ENCODE data around the gene HRH2. TPM values are rescaled to one million over a fixed set of nuclear protein-coding genes. Genes with fewer than 3 reads are reported as not detected.

HRH2 gene
- total RNA-seq, 1 experiment from 2014 or later: 3.3 TPM

DNA sequence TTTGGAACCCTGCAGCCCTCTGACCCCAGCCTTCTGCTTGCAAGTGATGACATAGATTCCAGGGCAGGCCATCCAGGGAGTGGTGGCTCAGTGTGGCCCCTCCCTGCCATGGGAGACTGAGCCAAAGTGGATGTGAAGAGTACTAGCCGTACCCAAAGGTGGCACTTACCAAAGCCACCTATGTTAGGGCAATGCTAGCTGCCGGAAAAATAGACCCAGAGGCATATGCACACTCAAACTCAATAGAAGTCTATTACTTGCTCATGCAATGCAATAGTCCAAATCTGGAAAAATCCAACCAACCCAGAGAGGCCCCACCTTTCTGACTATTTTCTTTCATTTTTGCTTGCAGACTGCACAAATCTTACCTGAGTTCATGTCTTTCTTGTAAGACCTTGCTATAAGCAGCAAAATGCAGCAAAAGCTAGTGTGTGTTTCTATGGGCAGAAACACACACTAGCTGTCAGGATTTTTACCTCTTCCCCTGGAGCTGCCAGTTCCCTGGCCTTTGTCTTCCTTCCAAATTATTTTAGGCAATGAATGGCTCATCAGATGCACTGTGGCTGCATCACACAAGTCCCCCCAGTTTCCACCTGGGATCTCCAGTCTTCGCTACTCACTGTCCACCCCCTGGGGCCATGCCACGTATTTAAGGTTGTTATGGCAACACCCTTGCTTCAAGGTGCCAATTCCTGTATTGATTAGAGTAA, 74.0 kb downstream of the HRH2 start:
- H4K91ac ChIP-seq (ENCODE audit: insufficient read length, low read depth, low read length): no peak overlapping the region
- Mint-ChIP-seq H3K4me3 (no peak overlapping the region; a peak in 1 of 5 replicates), H3K27ac (peak overlapping the region in 1 of 3 experiments; percentile 34; a peak in 2 of 7 replicates), H3K27me3 (ENCODE audit: low read depth) (peaks cover 24% of the 10 kb centered on the region), H3K4me1 (peaks cover 21 to 34% of the 10 kb centered on the region in 2 experiments), H3K9me3 (peaks cover 2 to 12% of the 10 kb centered on the region in 2 experiments; a peak in 4 of 5 replicates), H3K36me3 (ENCODE audit: insufficient read depth in 1 of 3, low read depth in 3 of 3) (peaks cover 0 to 4% (median 0%) of the 10 kb centered on the region in 3 experiments; a peak in 4 of 7 replicates)
- WGBS (ENCODE audit: extremely low coverage, insufficient read length, low lambda C conversion rate): no CpG with 5 or more reads among the region's 4 CpGs
- H2AFZ ChIP-seq (ENCODE audit: low read length): no peak overlapping the region
- no peaks in the 10 kb centered on the region for H3K4me1 ChIP-seq (ENCODE audit: insufficient read depth, low read length)
- no peak overlapping the region for H3T11ph ChIP-seq (ENCODE audit: low read length)
- no peak overlapping the region for H4K5ac ChIP-seq (ENCODE audit: insufficient read length, low read depth, low read length)
- no peaks in the 10 kb centered on the region for H3K27me3 ChIP-seq (ENCODE audit: insufficient read depth, low read length)
- H3K18ac ChIP-seq (ENCODE audit: insufficient read length, low read depth, low read length): no peak overlapping the region
- no peak overlapping the region for H2BK5ac ChIP-seq (ENCODE audit: insufficient read length, low read length)
- H4K8ac ChIP-seq (replicated peaks; ENCODE audit: insufficient read length, low read depth, low read length): no peak overlapping the region
- H4K20me1 ChIP-seq (ENCODE audit: control insufficient read depth, insufficient read depth, insufficient read length): no peaks in the 10 kb centered on the region
- no peak overlapping the region for H3K56ac ChIP-seq (ENCODE audit: insufficient read length, low read depth, low read length)
- H2BK15ac ChIP-seq (ENCODE audit: low read depth, low read length): no peak overlapping the region
- H3K23ac ChIP-seq (ENCODE audit: insufficient read length, low read depth, low read length): no peak overlapping the region
- H2AK5ac ChIP-seq (ENCODE audit: insufficient read length, low read length): no peak overlapping the region
- no peak overlapping the region for H3K27ac ChIP-seq (ENCODE audit: insufficient read length, low read depth, low read length)
- no peak overlapping the region for H2BK120ac ChIP-seq (ENCODE audit: low read depth, low read length, poor library complexity, severe bottlenecking)
- DNase-seq: no peak
- no peaks in the 10 kb centered on the region for H3K9me3 ChIP-seq (ENCODE audit: control insufficient read depth, low read depth, low read length)
- TF ChIP-seq, protein P1, sequence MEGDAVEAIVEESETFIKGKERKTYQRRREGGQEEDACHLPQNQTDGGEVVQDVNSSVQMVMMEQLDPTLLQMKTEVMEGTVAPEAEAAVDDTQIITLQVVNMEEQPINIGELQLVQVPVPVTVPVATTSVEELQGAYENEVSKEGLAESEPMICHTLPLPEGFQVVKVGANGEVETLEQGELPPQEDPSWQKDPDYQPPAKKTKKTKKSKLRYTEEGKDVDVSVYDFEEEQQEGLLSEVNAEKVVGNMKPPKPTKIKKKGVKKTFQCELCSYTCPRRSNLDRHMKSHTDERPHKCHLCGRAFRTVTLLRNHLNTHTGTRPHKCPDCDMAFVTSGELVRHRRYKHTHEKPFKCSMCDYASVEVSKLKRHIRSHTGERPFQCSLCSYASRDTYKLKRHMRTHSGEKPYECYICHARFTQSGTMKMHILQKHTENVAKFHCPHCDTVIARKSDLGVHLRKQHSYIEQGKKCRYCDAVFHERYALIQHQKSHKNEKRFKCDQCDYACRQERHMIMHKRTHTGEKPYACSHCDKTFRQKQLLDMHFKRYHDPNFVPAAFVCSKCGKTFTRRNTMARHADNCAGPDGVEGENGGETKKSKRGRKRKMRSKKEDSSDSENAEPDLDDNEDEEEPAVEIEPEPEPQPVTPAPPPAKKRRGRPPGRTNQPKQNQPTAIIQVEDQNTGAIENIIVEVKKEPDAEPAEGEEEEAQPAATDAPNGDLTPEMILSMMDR (conservative IDR thresholded peaks at IDR 0.05): no peak
- no peak overlapping the region for H3K4ac ChIP-seq (ENCODE audit: low read depth, low read length)
- H3K9ac ChIP-seq (ENCODE audit: extremely low read depth, insufficient read length, low read length): no peak overlapping the region
- no peak overlapping the region for H2BK12ac ChIP-seq (ENCODE audit: insufficient read length, low read depth, low read length)
- no peaks in the 10 kb centered on the region for H3K79me2 ChIP-seq (ENCODE audit: insufficient read depth, low read length)
- H3K23me2 ChIP-seq (ENCODE audit: insufficient read length, low read depth, low read length, poor library complexity, severe bottlenecking): peaks cover 9% of the 10 kb centered on the region
- H3K14ac ChIP-seq (ENCODE audit: insufficient read depth, low read length): no peak overlapping the region; the same call in 1 of the 2 replicates
- no peak overlapping the region for H3K4me2 ChIP-seq (ENCODE audit: insufficient read depth, insufficient read length, low read length)
- no peaks in the 10 kb centered on the region for H3K79me1 ChIP-seq (ENCODE audit: insufficient read depth, low read depth, low read length, poor library complexity, severe bottlenecking)
- no peak overlapping the region for H2BK20ac ChIP-seq (ENCODE audit: low read depth, low read length, poor library complexity, severe bottlenecking)
